Stimulated activated CD4-positive, alpha-beta T cell treated with anti-CD3 and anti-CD28 coated beads, Interleukin-2, amount 100 ng/mL, for 24 hours (primary cell): ENCODE measurements around the gene FAM98B.
"Not testable (repeated sequence)": the region's sequence is repeated elsewhere in the genome, so short reads cannot be mapped to it uniquely, and the experiment has no call there.

Experiments used
- DNase-seq, 2 donors: peaks; one replicate each; pipeline ENCODE4 v3.0.0-alpha.2; 2020

FAM98B gene

GRCh38 chr15:38453971-38454695 is at the start of gene FAM98B:
Gene FAM98B (plus strand): TSS chr15:38454127. CDS start chr15:38454162, 35 bp downstream.
- DNase-seq = peak; percentile 92 to 94

DNA sequence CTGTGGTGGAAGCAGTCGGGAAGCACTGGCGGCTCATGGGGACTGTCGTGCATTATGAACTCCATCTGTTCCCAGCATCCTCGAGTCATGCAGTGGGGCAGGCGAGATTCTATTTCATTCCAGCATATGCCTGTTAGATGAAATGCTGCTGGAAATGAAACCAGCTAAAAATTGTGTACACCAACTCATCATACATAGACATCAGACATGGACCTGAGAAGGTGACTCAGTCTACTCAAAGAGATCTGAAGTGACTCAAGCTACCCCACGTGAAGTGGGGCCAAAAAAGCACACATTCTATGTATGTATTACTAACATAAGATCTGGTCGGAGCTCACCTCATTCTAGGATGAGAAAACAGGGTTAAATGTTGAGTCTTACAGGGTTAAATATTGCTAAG is 47.5 kb upstream of the FAM98B start:
- DNase-seq = no peak

- DNase-seq = no peak
Measured at GRCh38 chr15:38408576-38408975, 45.4 kb upstream of the FAM98B start.

GRCh38 chr15:38411902-38412301 is 42.0 kb upstream of the FAM98B start:
- DNase-seq = no peak

DNA sequence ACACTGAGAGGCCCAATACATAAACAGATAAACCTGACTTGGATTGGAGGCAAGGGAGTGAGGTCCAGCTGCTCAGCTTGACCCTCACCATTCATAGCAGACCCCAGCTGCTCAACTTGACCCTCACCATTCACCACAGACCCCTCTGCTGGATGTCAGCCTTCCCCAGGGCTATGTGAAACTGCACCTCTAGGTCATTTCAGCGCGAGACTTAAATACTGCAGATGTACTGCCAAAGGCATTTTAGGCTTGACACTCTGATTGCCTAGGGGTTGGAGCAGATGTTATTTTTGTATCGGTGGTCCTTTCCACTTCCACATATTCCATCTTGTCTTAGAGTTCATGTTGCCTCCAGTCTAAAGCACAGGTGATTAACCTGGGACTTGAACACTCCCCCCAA is 41.5 kb upstream of the FAM98B start:
- DNase-seq = no peak

DNA sequence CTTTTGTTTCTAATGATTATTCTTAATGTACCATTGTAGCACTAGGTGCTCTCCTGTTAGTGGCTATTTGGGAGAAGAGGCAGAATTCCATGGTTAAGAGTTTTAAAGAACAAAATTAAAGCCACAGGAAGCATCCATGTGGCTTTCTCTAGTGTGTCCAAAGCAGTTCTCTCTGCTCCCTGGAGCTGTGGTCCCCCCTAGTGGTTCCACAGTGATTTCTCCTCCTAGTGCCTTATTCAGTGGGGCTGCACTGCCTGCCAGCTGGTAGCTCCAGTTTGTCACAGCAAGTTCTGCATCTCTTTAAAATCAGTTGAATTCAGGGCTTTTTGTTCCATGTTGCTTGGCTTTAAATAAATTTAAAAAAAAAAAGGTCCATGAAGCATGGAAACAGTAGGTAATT is 39.6 kb upstream of the FAM98B start:
- DNase-seq = peak in 1 of 2 donors; percentile 2

- DNase-seq = no peak
Measured at GRCh38 chr15:38421069-38421690, 32.7 kb upstream of the FAM98B start.

DNA sequence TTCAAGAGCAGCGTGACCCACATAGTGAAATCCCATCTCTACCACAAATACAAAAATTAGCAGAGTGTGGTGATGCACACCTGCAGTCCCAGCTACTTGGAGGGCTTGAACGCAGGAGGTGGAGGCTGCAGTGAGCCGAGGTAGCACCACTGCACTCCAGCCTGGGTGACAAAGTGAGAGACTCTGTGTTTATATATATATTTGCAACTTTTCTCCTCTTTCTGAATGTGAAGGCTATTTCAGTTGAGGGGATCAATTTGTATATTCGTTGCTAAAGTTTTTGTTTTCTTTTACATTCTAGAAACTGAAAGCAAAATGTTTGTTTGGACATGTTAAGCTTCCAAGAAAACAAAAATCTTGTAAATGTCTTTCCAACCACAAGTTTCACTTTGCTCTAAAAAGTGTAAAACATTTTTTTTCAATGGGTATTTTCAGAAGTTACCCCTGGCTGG is 29.8 kb upstream of the FAM98B start:
- DNase-seq = no peak

DNA sequence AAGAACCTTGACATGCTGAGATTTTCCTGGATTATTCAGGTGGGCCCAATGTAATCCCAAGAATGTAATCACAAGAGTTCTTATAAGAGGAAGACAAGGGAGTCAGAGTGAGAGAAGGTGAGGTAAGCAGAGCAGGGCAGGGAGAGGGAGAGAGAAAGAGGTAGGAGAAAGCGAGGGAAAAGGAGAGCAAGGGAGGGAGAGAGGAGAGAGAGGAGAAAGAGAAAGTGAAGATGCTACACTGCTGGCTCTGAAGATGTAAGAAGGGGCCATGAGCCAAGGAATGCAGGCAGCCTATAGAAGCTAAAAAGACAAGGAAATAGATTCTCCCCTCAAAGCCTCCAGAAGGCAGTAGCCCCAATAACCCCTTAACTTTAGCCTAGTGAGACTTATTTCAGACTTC is 28.7 kb upstream of the FAM98B start:
- no peak for DNase-seq

DNA sequence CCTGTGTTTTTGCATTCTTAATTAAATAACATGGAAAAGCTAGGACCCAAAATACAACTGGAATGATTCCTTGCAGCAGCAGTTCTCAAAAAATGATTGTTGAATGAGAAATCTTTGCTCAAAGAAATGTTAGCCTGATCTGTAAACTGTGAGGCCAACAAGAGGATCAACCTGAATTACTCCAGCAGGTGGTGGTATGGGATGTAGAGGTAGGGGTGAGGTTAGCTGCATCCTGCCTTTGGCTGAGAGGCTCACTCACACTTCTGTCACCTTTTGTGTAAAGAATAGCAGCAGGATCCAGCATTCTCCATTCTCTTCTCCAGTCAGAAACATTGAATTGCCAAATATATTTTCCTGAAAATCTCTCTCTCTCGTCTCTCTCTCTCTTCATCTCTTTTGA is 26.5 kb upstream of the FAM98B start:
- DNase-seq = no peak

DNA sequence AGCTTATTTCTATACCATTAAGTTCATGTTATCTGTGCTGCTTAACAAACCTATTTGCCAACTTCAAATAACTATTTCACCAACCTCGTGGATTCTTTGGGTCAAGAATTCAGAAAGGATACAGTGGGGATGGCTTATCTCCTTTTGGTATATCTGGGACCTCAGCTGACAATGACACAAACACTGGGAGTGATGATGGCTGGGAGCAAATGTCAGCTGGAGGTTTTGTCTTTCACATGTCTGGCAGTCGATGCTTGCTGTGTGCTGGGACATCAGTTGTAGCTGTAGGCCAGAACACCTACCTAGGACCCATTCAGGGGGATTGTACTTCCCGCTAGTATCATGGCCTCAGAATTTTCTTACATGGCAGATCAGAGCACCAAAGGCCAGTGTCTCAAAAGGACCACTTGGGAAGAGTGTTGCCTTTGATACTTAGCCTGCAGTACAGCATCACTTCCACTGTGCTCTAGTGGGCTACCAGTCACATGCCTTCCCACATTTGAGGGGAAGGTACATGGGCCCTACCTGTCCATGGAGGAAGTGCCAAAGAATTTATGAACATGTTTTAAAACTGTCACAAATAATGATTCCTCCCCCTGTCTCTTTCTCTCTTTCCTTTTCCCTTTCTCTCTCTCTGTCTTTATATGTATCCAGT is 23.7 kb upstream of the FAM98B start:
- no peak for DNase-seq

- no peak for DNase-seq
Measured at GRCh38 chr15:38436993-38437392, 16.9 kb upstream of the FAM98B start.

GRCh38 chr15:38437603-38438002 is 16.3 kb upstream of the FAM98B start:
- not testable (repeated sequence) for DNase-seq

DNA sequence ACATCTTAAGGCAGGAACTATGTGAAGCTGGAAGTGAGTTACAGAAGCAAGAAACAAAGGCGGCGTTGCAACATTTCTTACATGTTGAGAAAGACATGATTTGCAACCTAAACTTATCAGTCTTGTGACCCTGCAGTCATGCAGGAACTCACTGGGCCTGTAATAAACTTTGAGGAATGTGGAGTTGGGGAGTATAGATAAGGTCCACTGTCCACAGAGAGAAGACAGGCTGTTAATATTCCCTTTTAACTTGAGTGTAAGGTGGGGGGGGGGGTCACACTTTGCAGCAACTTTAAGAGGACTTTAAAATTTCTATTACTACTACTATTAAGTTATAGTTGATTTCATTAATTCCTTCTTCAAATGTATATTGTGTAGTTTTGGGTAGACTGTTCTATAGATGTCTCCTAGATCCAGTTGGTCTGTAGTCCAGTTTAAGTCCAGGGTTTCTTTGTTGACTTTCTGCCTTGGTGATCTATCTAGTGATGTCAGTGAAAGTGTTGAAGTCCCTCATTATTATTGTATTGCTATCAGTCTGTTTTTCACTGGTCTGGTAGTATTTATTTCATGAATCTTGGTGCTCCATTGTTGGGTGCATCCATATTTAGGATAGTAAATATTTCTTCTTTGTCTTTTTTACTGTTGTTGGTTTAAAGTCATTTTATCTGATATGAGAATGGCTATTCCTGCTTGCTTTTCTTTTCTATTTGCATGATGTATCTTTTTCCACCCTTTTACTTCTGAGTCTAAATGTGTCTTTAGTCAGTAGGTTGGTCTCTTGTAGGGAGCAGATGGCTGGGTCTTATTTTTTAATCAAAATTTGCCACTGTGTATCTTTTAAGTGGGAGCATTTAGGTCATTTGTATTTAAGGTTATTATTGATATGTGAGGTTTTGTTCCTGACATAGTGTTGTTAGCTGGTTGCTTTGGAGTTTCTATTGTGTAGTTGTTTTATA is 15.6 kb upstream of the FAM98B start:
- DNase-seq = no peak

- DNase-seq = peak; percentile 24 to 58
Measured at GRCh38 chr15:38440353-38441129, 13.4 kb upstream of the FAM98B start.

DNA sequence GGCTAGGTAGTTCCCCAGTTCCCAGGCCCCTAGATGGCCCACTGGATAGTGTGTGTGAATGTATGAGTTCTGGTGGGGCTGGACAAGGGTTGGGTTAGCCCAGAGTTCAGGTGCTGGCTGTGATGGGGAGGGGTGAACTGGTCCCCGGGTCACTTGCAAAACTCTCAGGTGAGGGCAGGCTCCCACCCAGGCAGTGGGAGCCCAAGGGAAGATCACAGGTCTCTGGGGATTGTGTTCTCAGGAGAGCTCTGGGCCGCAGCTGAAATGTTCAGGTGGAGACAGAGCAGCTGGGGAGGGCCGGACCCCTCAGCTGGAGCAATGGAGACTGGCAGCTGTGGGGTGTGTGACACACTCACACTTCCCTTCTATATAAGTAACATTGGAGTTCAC is 12.8 kb upstream of the FAM98B start:
- DNase-seq = no peak

GRCh38 chr15:38454696-38455090 is 766 bp downstream of the FAM98B start:
- DNase-seq = no peak

DNA sequence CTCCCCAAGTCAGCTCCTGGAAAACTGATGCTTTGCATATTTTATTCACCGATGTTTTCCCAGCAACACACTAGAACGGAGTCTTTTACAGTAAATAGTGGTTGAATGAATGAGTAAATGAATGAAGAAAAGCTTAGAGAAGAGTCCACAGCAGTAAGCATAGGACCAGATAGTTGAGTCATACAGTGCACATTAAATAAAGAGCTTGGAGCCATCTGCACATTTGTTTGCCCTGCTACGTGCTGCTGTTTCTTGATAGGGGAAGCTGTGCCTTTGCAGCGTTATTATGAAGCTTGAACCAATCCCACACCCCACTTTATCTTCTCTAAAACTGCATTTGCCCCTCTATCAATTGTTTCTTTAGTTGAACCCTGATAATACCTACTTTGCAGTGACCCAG is 1.2 kb downstream of the FAM98B start:
- DNase-seq = no peak

DNA sequence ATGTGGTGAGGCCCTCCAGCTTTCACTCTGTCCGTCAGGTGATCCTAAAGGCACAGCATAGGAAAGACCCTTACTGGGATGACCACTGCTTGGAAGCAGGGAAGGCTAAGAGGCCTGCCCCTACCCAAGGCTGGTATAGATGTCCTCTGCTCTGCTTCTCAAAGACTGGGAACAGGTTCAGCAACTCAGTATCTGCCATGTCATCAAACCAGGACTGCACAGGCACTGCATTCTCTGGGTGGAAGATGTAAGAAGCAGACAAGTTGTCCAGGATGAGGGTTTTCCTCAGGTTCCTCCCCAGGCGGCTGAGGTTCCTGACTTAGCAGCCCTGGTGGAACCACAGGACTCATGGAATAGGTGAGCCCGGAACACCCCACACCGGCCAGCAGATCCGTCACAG is 4.7 kb downstream of the FAM98B start:
- DNase-seq = no peak

- DNase-seq = no peak
Measured at GRCh38 chr15:38459480-38459879, 5.6 kb downstream of the FAM98B start.

- DNase-seq = no peak
Measured at GRCh38 chr15:38460543-38460942, 6.6 kb downstream of the FAM98B start.
